HepG2 (cell line): Measurements from ENCODE around the gene PRMT5. TPM values are rescaled to one million over a fixed set of nuclear protein-coding genes. Genes with fewer than 3 reads are reported as not detected.
A peak's percentile ranks its signal among the peaks of the same experiment; 100 is the strongest.

Source experiments
- ATRX ChIP-seq: sonication (generic); formaldehyde crosslinking; IDR thresholded peaks from 2 replicates; pipeline ENCODE4 v1.4.0; 2020; ENCODE audit warnings: missing genetic modification reagents, borderline replicate concordance
- CHD4 ChIP-seq: fragments of 200-600 bp; sonication (generic); IDR thresholded peaks from 2 replicates; pipeline ENCODE4 v1.7.0; 2017; ENCODE audit warnings: mild to moderate bottlenecking, low read length, borderline replicate concordance
- CREB1 ChIP-seq, 2 experiments: fragments of 450-650 bp in 1 of 2; IDR thresholded peaks; 2 replicates each; pipeline ENCODE4 v1.6.1; 2016 to 2017; ENCODE audit warnings: control low read depth in 1 of 2, mild to moderate bottlenecking in 1 of 2, missing compliant biosample characterization in 1 of 2, missing genetic modification characterization in 1 of 2
- GZF1 ChIP-seq: sonication (generic); formaldehyde crosslinking; IDR thresholded peaks from 2 replicates; pipeline ENCODE4 v1.5.1; 2020; ENCODE audit warnings: mild to moderate bottlenecking, missing genetic modification reagents
- HMG20B ChIP-seq: conservative IDR thresholded peaks from 2 replicates; pipeline ENCODE4 v1.6.1; 2016; ENCODE audit warnings: missing genetic modification reagents, missing compliant biosample characterization
- IRF9 ChIP-seq: sonication (generic); formaldehyde crosslinking; IDR thresholded peaks from 2 replicates; pipeline ENCODE4 v1.8.0; 2022; ENCODE audit warnings: missing genetic modification reagents, mild to moderate bottlenecking, borderline replicate concordance
- KDM2A ChIP-seq: sonication (generic); formaldehyde crosslinking; IDR thresholded peaks from 2 replicates; pipeline ENCODE4 v1.4.0; 2020; ENCODE audit warnings: low read depth, missing genetic modification reagents, borderline replicate concordance
- MEF2D ChIP-seq: sonication (generic); formaldehyde crosslinking; IDR thresholded peaks from 2 replicates; pipeline ENCODE4 v1.5.1; 2020; ENCODE audit warnings: mild to moderate bottlenecking, missing genetic modification reagents
- PRDM4 ChIP-seq: sonication (generic); formaldehyde crosslinking; IDR thresholded peaks from 2 replicates; pipeline ENCODE4 v1.9.0; 2021; ENCODE audit warnings: missing genetic modification reagents, borderline replicate concordance
- RBFOX2 ChIP-seq: fragments of 200-400 bp; formaldehyde crosslinking; IDR thresholded peaks from 2 replicates; pipeline ENCODE4 v1.6.1; 2017; ENCODE audit warnings: low read depth, mild to moderate bottlenecking, low read length
- RBM22 ChIP-seq: fragments of 200-400 bp; formaldehyde crosslinking; optimal IDR thresholded peaks from 2 replicates; pipeline ENCODE3; 2017; ENCODE audit warnings: mild to moderate bottlenecking, low read length, moderate library complexity
- SP5 ChIP-seq: IDR thresholded peaks from 2 replicates; pipeline ENCODE4 v1.6.1; 2016; ENCODE audit warnings: low read depth, borderline replicate concordance
- SSRP1 ChIP-seq: IDR thresholded peaks from 2 replicates; pipeline ENCODE4 v1.6.1; 2016; ENCODE audit warnings: control low read depth
- ZBTB25 ChIP-seq: IDR thresholded peaks from 2 replicates; pipeline ENCODE4 v1.6.1; 2018; ENCODE audit warnings: missing genetic modification reagents
- ZBTB39 ChIP-seq: sonication (generic); formaldehyde crosslinking; IDR thresholded peaks from 2 replicates; pipeline ENCODE4 v1.5.0; 2020; ENCODE audit warnings: missing genetic modification reagents
- ZNF713 ChIP-seq: sonication (generic); formaldehyde crosslinking; IDR thresholded peaks from 2 replicates; pipeline ENCODE4 v1.4.0; 2020; ENCODE audit warnings: mild to moderate bottlenecking, missing genetic modification reagents
- ZNF784 ChIP-seq: sonication (generic); formaldehyde crosslinking; IDR thresholded peaks from 2 replicates; pipeline ENCODE4 v1.5.1; 2020; ENCODE audit warnings: missing genetic modification reagents, mild to moderate bottlenecking, borderline replicate concordance
- ZNF788 ChIP-seq: sonication (generic); formaldehyde crosslinking; IDR thresholded peaks from 2 replicates; pipeline ENCODE4 v1.5.0; 2020; ENCODE audit warnings: mild to moderate bottlenecking, missing genetic modification reagents, borderline replicate concordance
- ZNF792 ChIP-seq: IDR thresholded peaks from 2 replicates; pipeline ENCODE4 v1.6.1; 2016
- polyA plus RNA-seq, 8 experiments: library from polyadenylated mRNA; depleted of rRNA in 3 of 8; stranded (reverse) in 7 of 8; unstranded in 1 of 8; fragments of >200 nt; fragmentation: Illumina TruSeq in 4 of 8; extraction: Trizol in 4 of 8; gene quantifications; 2 replicates each; pipeline versions ENCODE4 v1.2.1 to v1.2.3, GENCODE V29; 2011 to 2016; ENCODE audit warnings: low read depth in 4 of 8, missing spikeins in 1 of 8, mixed read lengths in 1 of 8; ENCODE audit not compliant: insufficient read depth in 1 of 8
- total RNA-seq, 5 experiments: library from RNA; depleted of rRNA; stranded (reverse); fragments of >200 nt; fragmentation: Illumina TruSeq; extraction: Trizol; gene quantifications; 2 replicates each; pipeline ENCODE4 v1.2.3, GENCODE V29; 2016; ENCODE audit warnings: low read depth in 1 of 5

Gene PRMT5
- total and polyA plus RNA-seq, 2 of the 13 experiments (the other 11 are each of a cell fraction or from before 2014, with no cell fraction given) = 210 to 354 TPM

- TF ChIP-seq CREB1 (IDR thresholded peaks at IDR 0.05) (peak; percentile 60; the same call in 1 of the 2 replicates), CREB1 (CRISPR knock-in tag; IDR thresholded peaks at IDR 0.05) (no peak), ZNF713 (CRISPR knock-in tag) (0 out of 2 replicates have a peak, but pooled peaks have one; percentile 4), ZNF784 (CRISPR knock-in tag) (peak; percentile 76; the same call in 1 of the 2 replicates), ATRX (0 out of 2 replicates have a peak, but pooled peaks have one; percentile 78), SSRP1 (CRISPR knock-in tag) (peak; percentile 98; the same call in 1 of the 2 replicates), PRDM4 (no peak; the same call in 1 of the 2 replicates), ZNF792 (CRISPR knock-in tag) (peak; percentile 68), ZBTB25 (peak; percentile 97), KDM2A (CRISPR knock-in tag) (peak; percentile 78), ZBTB39 (no peak), MEF2D (CRISPR knock-in tag) (peak; percentile 98), RBM22 (peak; percentile 16), GZF1 (peak; percentile 70; the same call in 1 of the 2 replicates), HMG20B (CRISPR knock-in tag) (peak; percentile 96), IRF9 (CRISPR knock-in tag) (peak; percentile 97; the same call in 1 of the 2 replicates), ZNF788 (CRISPR knock-in tag) (peak; percentile 97; the same call in 1 of the 2 replicates), CHD4 (peak; percentile 98; the same call in 1 of the 2 replicates), SP5 (CRISPR knock-in tag) (peak; percentile 97), RBFOX2 (peak; percentile 82)
Measured at GRCh38 chr14:22976620-22977433, 47.7 kb upstream of the PRMT5 start (continued).
